ENCODE results near the gene CFAP92.

The CFAP92 gene

GRCh38 chr3:128988286-128988685, 5.6 kb downstream of the CFAP92 start:
- no peak for DNase-seq (ENCODE audit: low read depth)

- no peak for DNase-seq (ENCODE audit: low read depth)
Observed at GRCh38 chr3:128987302-128988100, 6.4 kb downstream of the CFAP92 start.

- peak; percentile 67 for DNase-seq (ENCODE audit: low read depth)
Observed at GRCh38 chr3:128984596-128984995, 9.3 kb downstream of the CFAP92 start.

- no peak for DNase-seq (ENCODE audit: low read depth)
Observed at GRCh38 chr3:128983293-128984069, 10.4 kb downstream of the CFAP92 start.

- DNase-seq (ENCODE audit: low read depth), result no peak
Observed at GRCh38 chr3:128975276-128975675, 18.6 kb downstream of the CFAP92 start.

- no peak for DNase-seq (ENCODE audit: low read depth)
Observed at GRCh38 chr3:128973988-128974564, 19.8 kb downstream of the CFAP92 start.

- peak; percentile 52 for DNase-seq (ENCODE audit: low read depth)
Observed at GRCh38 chr3:128971421-128972100, 22.3 kb downstream of the CFAP92 start.

GRCh38 chr3:128970740-128971047, 23.2 kb downstream of the CFAP92 start:
- DNase-seq (ENCODE audit: low read depth), result no peak

- no peak for DNase-seq (ENCODE audit: low read depth)
Observed at GRCh38 chr3:128969993-128970739, 23.7 kb downstream of the CFAP92 start.

- no peak for DNase-seq (ENCODE audit: low read depth)
Observed at GRCh38 chr3:128967748-128968355, 26.0 kb downstream of the CFAP92 start.

- DNase-seq (ENCODE audit: low read depth), result no peak
Observed at GRCh38 chr3:128965818-128966217, 28.1 kb downstream of the CFAP92 start.

- DNase-seq (ENCODE audit: low read depth), result no peak
Observed at GRCh38 chr3:128965280-128965679, 28.6 kb downstream of the CFAP92 start.

GRCh38 chr3:128956440-128956839, 37.4 kb downstream of the CFAP92 start:
- no peak for DNase-seq (ENCODE audit: low read depth)

GRCh38 chr3:128950223-128950938, 43.5 kb downstream of the CFAP92 start:
- no peak for DNase-seq (ENCODE audit: low read depth)

GRCh38 chr3:128949158-128949557, 44.7 kb downstream of the CFAP92 start:
- no peak for DNase-seq (ENCODE audit: low read depth)

- no peak for DNase-seq (ENCODE audit: low read depth)
Observed at GRCh38 chr3:128946411-128946810, 47.5 kb downstream of the CFAP92 start.

GRCh38 chr3:128945878-128946175, 48.0 kb downstream of the CFAP92 start:
- no peak for DNase-seq (ENCODE audit: low read depth)

GRCh38 chr3:128945041-128945877, 48.6 kb downstream of the CFAP92 start:
- DNase-seq (ENCODE audit: low read depth), result no peak

GRCh38 chr3:128942161-128942952, 51.5 kb downstream of the CFAP92 start:
- no peak for DNase-seq (ENCODE audit: low read depth)
